Measurements from ENCODE around the gene ZNF835.
A peak's percentile ranks its signal among the peaks of the same experiment; 100 is the strongest.
"Not testable (repeated sequence)": the region's sequence is repeated elsewhere in the genome, so short reads cannot be mapped to it uniquely, and the experiment has no call there.

Gene ZNF835

DNA sequence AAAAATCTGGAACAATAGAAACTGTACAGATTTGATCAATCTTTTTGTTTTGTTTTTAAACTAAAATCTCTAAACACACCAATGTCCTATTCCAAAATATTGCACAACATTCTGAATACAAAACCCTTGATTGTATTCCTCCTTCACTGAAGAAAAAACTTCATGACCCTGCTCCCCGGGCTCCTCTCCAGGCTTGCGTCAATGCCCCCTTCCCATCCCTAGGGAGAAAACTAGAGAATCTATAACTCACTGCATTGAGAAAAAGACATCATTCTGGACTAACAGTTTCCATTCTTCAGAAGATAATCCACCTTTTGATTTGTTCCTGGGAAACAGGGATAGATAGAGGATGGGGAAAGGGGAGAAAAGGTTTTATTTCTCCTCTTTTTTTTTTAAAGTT is 1.1 kb upstream of the ZNF835 start:
- not testable (repeated sequence) for H3K27ac ChIP-seq (ENCODE audit: low read length, poor library complexity, severe bottlenecking); H3K18ac ChIP-seq (ENCODE audit: low read depth in 1 of 2, low read length in 2 of 2); H3K9ac ChIP-seq (ENCODE audit: low read length); H2AK5ac ChIP-seq (ENCODE audit: low read length, severe bottlenecking); H3K4ac ChIP-seq (ENCODE audit: low read depth in 1 of 2, low read length in 2 of 2); H2BK5ac ChIP-seq (ENCODE audit: low read depth, low read length, poor library complexity, severe bottlenecking); H4K91ac ChIP-seq (ENCODE audit: low read length); H2BK12ac ChIP-seq (ENCODE audit: low read length in 2 of 2); H3K27me3 ChIP-seq (ENCODE audit: control insufficient read depth in 1 of 2, insufficient read depth in 1 of 2, low read length in 2 of 2); H3K14ac ChIP-seq (ENCODE audit: low read length in 2 of 2); H3K36me3 ChIP-seq (ENCODE audit: control insufficient read depth in 1 of 2, insufficient read depth in 2 of 2, low read depth in 1 of 2, low read length in 2 of 2); H3K79me1 ChIP-seq (replicated peaks; ENCODE audit: low read length, poor library complexity, severe bottlenecking); H2AFZ ChIP-seq (ENCODE audit: low read depth, low read length); H3K4me1 ChIP-seq (ENCODE audit: control insufficient read depth, insufficient read depth, low read depth, low read length); DNase-seq; H2BK120ac ChIP-seq (ENCODE audit: low read depth, low read length); H4K8ac ChIP-seq (ENCODE audit: low read length); H3K4me3 ChIP-seq (ENCODE audit: insufficient read depth in 1 of 2, low read depth in 1 of 2, low read length in 2 of 2); H2BK15ac ChIP-seq (ENCODE audit: low read depth, poor library complexity, severe bottlenecking); H3K23ac ChIP-seq (ENCODE audit: low read length in 2 of 2); H3K4me2 ChIP-seq (ENCODE audit: low read length, poor library complexity, severe bottlenecking)
- H3K9me3 ChIP-seq (ENCODE audit: control insufficient read depth, low read length) = peaks cover 16% of the 10 kb centered on the region
- 90% methylated on average over 2 of the region's 2 CpGs for WGBS

- Histone ChIP-seq H3K23ac (ENCODE audit: low read length in 2 of 2) (no peak overlapping the region), H3K27ac (ENCODE audit: low read length, poor library complexity, severe bottlenecking) (no peak overlapping the region), H2AK5ac (ENCODE audit: low read length, severe bottlenecking) (no peak overlapping the region), H2BK120ac (ENCODE audit: low read depth, low read length) (no peak overlapping the region), H2BK15ac (ENCODE audit: low read depth, poor library complexity, severe bottlenecking) (no peak overlapping the region), H3K79me1 (replicated peaks; ENCODE audit: low read length, poor library complexity, severe bottlenecking) (no peaks in the 10 kb centered on the region), H2BK5ac (ENCODE audit: low read depth, low read length, poor library complexity, severe bottlenecking) (no peak overlapping the region), H4K8ac (ENCODE audit: low read length) (no peak overlapping the region), H3K9ac (ENCODE audit: low read length) (peak overlapping the region; percentile 82), H3K4me3 (ENCODE audit: insufficient read depth in 1 of 2, low read depth in 1 of 2, low read length in 2 of 2) (peak overlapping the region in 1 of 2 experiments; percentile 80), H3K18ac (ENCODE audit: low read depth in 1 of 2, low read length in 2 of 2) (no peak overlapping the region), H3K4me2 (ENCODE audit: low read length, poor library complexity, severe bottlenecking) (no peak overlapping the region), H3K4me1 (ENCODE audit: control insufficient read depth, insufficient read depth, low read depth, low read length) (no peaks in the 10 kb centered on the region), H2BK12ac (ENCODE audit: low read length in 2 of 2) (no peak overlapping the region), H3K4ac (ENCODE audit: low read depth in 1 of 2, low read length in 2 of 2) (no peak overlapping the region), H3K9me3 (ENCODE audit: control insufficient read depth, low read length) (peaks cover 11% of the 10 kb centered on the region), H3K27me3 (ENCODE audit: control insufficient read depth in 1 of 2, insufficient read depth in 1 of 2, low read length in 2 of 2) (no peaks in the 10 kb centered on the region), H4K91ac (ENCODE audit: low read length) (no peak overlapping the region), H3K36me3 (ENCODE audit: control insufficient read depth in 1 of 2, insufficient read depth in 2 of 2, low read depth in 1 of 2, low read length in 2 of 2) (no peaks in the 10 kb centered on the region), H3K14ac (ENCODE audit: low read length in 2 of 2) (no peak overlapping the region), H2AFZ (ENCODE audit: low read depth, low read length) (no peak overlapping the region)
- DNase-seq = no peak
- 76% methylated on average over 35 of the region's 35 CpGs for WGBS
These were observed 470 bp downstream of the ZNF835 start for GRCh38 chr19:56670961-56671612.

- H3K18ac ChIP-seq (ENCODE audit: low read depth in 1 of 2, low read length in 2 of 2) = no peak overlapping the region
- no peak overlapping the region for H3K23ac ChIP-seq (ENCODE audit: low read length in 2 of 2)
- no peak overlapping the region for H2AK5ac ChIP-seq (ENCODE audit: low read length, severe bottlenecking)
- H3K4me1 ChIP-seq (ENCODE audit: control insufficient read depth, insufficient read depth, low read depth, low read length) = no peaks in the 10 kb centered on the region
- WGBS = 70% methylated on average over 17 of the region's 17 CpGs
- H4K8ac ChIP-seq (ENCODE audit: low read length) = no peak overlapping the region
- no peak overlapping the region for H3K27ac ChIP-seq (ENCODE audit: low read length, poor library complexity, severe bottlenecking)
- no peak overlapping the region for H2BK12ac ChIP-seq (ENCODE audit: low read length in 2 of 2)
- H2BK5ac ChIP-seq (ENCODE audit: low read depth, low read length, poor library complexity, severe bottlenecking) = no peak overlapping the region
- H3K79me1 ChIP-seq (replicated peaks; ENCODE audit: low read length, poor library complexity, severe bottlenecking) = no peaks in the 10 kb centered on the region
- H3K4me2 ChIP-seq (ENCODE audit: low read length, poor library complexity, severe bottlenecking) = no peak overlapping the region
- H2BK15ac ChIP-seq (ENCODE audit: low read depth, poor library complexity, severe bottlenecking) = no peak overlapping the region
- H3K4me3 ChIP-seq (ENCODE audit: insufficient read depth in 1 of 2, low read depth in 1 of 2, low read length in 2 of 2) = peak overlapping the region in 1 of 2 experiments; percentile 80
- no peak overlapping the region for H3K4ac ChIP-seq (ENCODE audit: low read depth in 1 of 2, low read length in 2 of 2)
- H3K9me3 ChIP-seq (ENCODE audit: control insufficient read depth, low read length) = peaks cover 11% of the 10 kb centered on the region
- H2AFZ ChIP-seq (ENCODE audit: low read depth, low read length) = no peak overlapping the region
- H4K91ac ChIP-seq (ENCODE audit: low read length) = no peak overlapping the region
- H2BK120ac ChIP-seq (ENCODE audit: low read depth, low read length) = no peak overlapping the region
- H3K27me3 ChIP-seq (ENCODE audit: control insufficient read depth in 1 of 2, insufficient read depth in 1 of 2, low read length in 2 of 2) = no peaks in the 10 kb centered on the region
- H3K9ac ChIP-seq (ENCODE audit: low read length) = no peak overlapping the region
- DNase-seq = no peak
- H3K36me3 ChIP-seq (ENCODE audit: control insufficient read depth in 1 of 2, insufficient read depth in 2 of 2, low read depth in 1 of 2, low read length in 2 of 2) = no peaks in the 10 kb centered on the region
- no peak overlapping the region for H3K14ac ChIP-seq (ENCODE audit: low read length in 2 of 2)
These were observed 1.1 kb downstream of the ZNF835 start for GRCh38 chr19:56670401-56670960.

- H3K36me3 ChIP-seq (ENCODE audit: control insufficient read depth in 1 of 2, insufficient read depth in 2 of 2, low read depth in 1 of 2, low read length in 2 of 2) = peaks cover 0 to 5% of the 10 kb centered on the region in 2 experiments
- no peak overlapping the region for H3K4ac ChIP-seq (ENCODE audit: low read depth in 1 of 2, low read length in 2 of 2)
- no peaks in the 10 kb centered on the region for H3K27me3 ChIP-seq (ENCODE audit: control insufficient read depth in 1 of 2, insufficient read depth in 1 of 2, low read length in 2 of 2)
- H4K8ac ChIP-seq (ENCODE audit: low read length) = no peak overlapping the region
- H2BK12ac ChIP-seq (ENCODE audit: low read length in 2 of 2) = no peak overlapping the region
- no peak overlapping the region for H3K4me2 ChIP-seq (ENCODE audit: low read length, poor library complexity, severe bottlenecking)
- H2AK5ac ChIP-seq (ENCODE audit: low read length, severe bottlenecking) = no peak overlapping the region
- H2BK5ac ChIP-seq (ENCODE audit: low read depth, low read length, poor library complexity, severe bottlenecking) = no peak overlapping the region
- no peak overlapping the region for H3K23ac ChIP-seq (ENCODE audit: low read length in 2 of 2)
- no peak overlapping the region for H2BK15ac ChIP-seq (ENCODE audit: low read depth, poor library complexity, severe bottlenecking)
- 59% methylated on average over 9 of the region's 9 CpGs for WGBS
- no peak overlapping the region for H3K27ac ChIP-seq (ENCODE audit: low read length, poor library complexity, severe bottlenecking)
- H2BK120ac ChIP-seq (ENCODE audit: low read depth, low read length) = no peak overlapping the region
- no peaks in the 10 kb centered on the region for H3K79me1 ChIP-seq (replicated peaks; ENCODE audit: low read length, poor library complexity, severe bottlenecking)
- no peak overlapping the region for H2AFZ ChIP-seq (ENCODE audit: low read depth, low read length)
- H3K9ac ChIP-seq (ENCODE audit: low read length) = no peak overlapping the region
- H3K4me1 ChIP-seq (ENCODE audit: control insufficient read depth, insufficient read depth, low read depth, low read length) = no peaks in the 10 kb centered on the region
- H4K91ac ChIP-seq (ENCODE audit: low read length) = no peak overlapping the region
- H3K9me3 ChIP-seq (ENCODE audit: control insufficient read depth, low read length) = peaks cover 7% of the 10 kb centered on the region
- H3K14ac ChIP-seq (ENCODE audit: low read length in 2 of 2) = no peak overlapping the region
- no peak overlapping the region for H3K18ac ChIP-seq (ENCODE audit: low read depth in 1 of 2, low read length in 2 of 2)
- no peak overlapping the region for H3K4me3 ChIP-seq (ENCODE audit: insufficient read depth in 1 of 2, low read depth in 1 of 2, low read length in 2 of 2)
- DNase-seq = no peak
These were observed 2.9 kb downstream of the ZNF835 start for GRCh38 chr19:56668676-56669075.

Measured in mesenchymal stem cell (in vitro differentiated cells and primary cell).